ENCODE results near the gene MOSMO. TPM values are rescaled to one million over a fixed set of nuclear protein-coding genes. Genes with fewer than 3 reads are reported as not detected.

MOSMO gene
- 9.5 and 12.2 TPM in 2 replicates for total RNA-seq

GRCh38 chr16:22007509-22008214 lies at the start of gene MOSMO:
Gene MOSMO, plus strand, starts transcription at chr16:22008111. Its CDS starts 191 bp downstream, at chr16:22008302.

DNA sequence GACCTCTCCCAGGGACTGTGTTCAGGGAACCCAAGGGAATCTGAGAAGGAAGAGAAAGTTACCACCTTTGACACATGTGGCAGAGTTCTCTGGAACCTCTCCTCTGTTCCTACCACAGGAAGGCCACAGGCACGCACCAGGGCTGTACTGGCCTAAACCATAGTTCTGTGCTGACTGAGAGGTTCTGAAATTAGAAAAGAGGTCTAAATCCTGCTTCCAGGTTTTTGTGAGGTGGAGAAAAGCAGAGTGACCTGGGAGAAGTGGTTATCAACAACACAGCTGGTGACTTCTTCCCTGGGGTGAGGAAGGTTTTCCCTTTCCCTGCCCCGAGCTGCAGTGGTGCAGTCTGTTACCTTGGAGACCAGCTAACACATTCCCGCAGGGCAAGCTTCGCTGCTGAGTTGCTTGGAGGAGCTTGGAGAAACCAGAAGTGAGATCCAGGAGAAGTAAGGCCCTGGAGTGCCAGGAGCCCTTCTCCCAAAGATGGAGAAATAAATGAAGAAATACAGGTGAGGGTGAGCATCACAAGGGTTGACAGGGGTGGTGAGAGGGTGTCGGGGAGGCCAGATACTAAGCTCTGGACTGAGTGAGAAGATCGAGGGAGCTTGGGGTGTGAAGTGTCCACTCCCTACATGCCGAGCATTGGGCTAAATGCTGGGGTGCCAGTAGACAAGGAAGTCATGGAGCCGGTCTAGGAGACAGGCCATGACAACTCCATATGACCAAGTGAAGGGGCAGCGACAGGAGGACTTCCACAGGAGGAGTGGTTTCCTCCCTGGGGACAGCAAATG lies 84.4 kb downstream of the MOSMO start, which contains the start of gene VWA3A:
Gene VWA3A (plus strand): TSS at position 399 of the 791 bp plus-strand sequence. CDS start 97 bp downstream, at position 496.

Other genes starting within 250 kb of the MOSMO start
- gene NPIPB4, start 150.4 kb upstream of the MOSMO start, total RNA-seq = 11.9 and 17.9 TPM in 2 replicates
- 92.7 and 113 TPM in 2 replicates for gene UQCRC2, start 54.8 kb upstream of the MOSMO start, total RNA-seq
- not detected in 2 replicates for gene PDZD9, start 7.0 kb upstream of the MOSMO start, total RNA-seq
- gene VWA3A, start 84.4 kb downstream of the MOSMO start, total RNA-seq = not detected in 2 replicates
- not detected in 2 replicates for gene SDR42E2, start 154.4 kb downstream of the MOSMO start, total RNA-seq
- gene EEF2K, start 198.2 kb downstream of the MOSMO start, total RNA-seq = 14.5 and 16.1 TPM in 2 replicates